PC-3 (cell line): Measurements from ENCODE around the gene ZBTB46. TPM values are rescaled to one million over a fixed set of nuclear protein-coding genes. Genes with fewer than 3 reads are reported as not detected.

Experiments
- ATAC-seq: fragments of 200-7000 bp; cut with Tn5 transposase; 2 replicates; pipeline ENCODE4 v1.9.1; 2020; ENCODE audit warnings: mild to moderate bottlenecking, moderate library complexity
- BruUV-seq: library from RNA; stranded (reverse); fragments of 400-500 nt; replicated peaks from 2 replicates; lab custom pipeline; 2021; lab: Mats Ljungman, UMichigan
- CTCF ChIA-PET: fragments of 300-600 bp; sonication (Branson Sonifier 250); formaldehyde crosslinking; loops from one replicate; lab custom pipeline; 2022; ENCODE audit warnings: antibody characterized with exemption; lab: Charles Lee
- POLR2A ChIA-PET: fragments of 300-600 bp; sonication (Branson Sonifier 250); formaldehyde crosslinking; loops from one replicate; lab custom pipeline; 2022; ENCODE audit warnings: antibody characterized with exemption; ENCODE audit not compliant: unreplicated experiment; lab: Charles Lee
- DNase-seq: peaks from one replicate; pipeline ENCODE4 v3.0.0-alpha.2; 2015
- H2AFZ ChIP-seq: fragments of 300-600 bp; sonication (generic); 2 replicates; pipeline ENCODE4 v1.6.0; 2016; ENCODE audit warnings: antibody characterized with exemption, low read length
- H3F3A ChIP-seq: fragments of 300-600 bp; sonication (generic); one replicate; pipeline ENCODE4 v1.6.0; 2017; ENCODE audit warnings: antibody characterized with exemption, low read length, control low read depth, mild to moderate bottlenecking; ENCODE audit not compliant: unreplicated experiment
- H3K27ac ChIP-seq: fragments of 300-600 bp; sonication (generic); 2 replicates; pipeline ENCODE4 v1.5.1; 2016; ENCODE audit warnings: mild to moderate bottlenecking, low read length
- H3K27me3 ChIP-seq: fragments of 300-600 bp; sonication (generic); 2 replicates; pipeline ENCODE4 v1.6.1; 2016; ENCODE audit warnings: low read length, mixed read lengths
- H3K36me3 ChIP-seq: fragments of 300-600 bp; sonication (generic); 2 replicates; pipeline ENCODE4 v1.6.1; 2016; ENCODE audit warnings: low read depth, mixed run types, low read length, mixed read lengths
- H3K4me1 ChIP-seq: fragments of 300-600 bp; sonication (generic); 2 replicates; pipeline ENCODE4 v1.5.1; 2016; ENCODE audit warnings: low read length; ENCODE audit not compliant: insufficient read depth
- H3K4me2 ChIP-seq: fragments of 300-600 bp; sonication (generic); 2 replicates; pipeline ENCODE4 v1.6.0; 2016; ENCODE audit warnings: low read length
- H3K4me3 ChIP-seq: fragments of 300-600 bp; sonication (generic); 2 replicates; pipeline ENCODE4 v1.5.1; 2016; ENCODE audit warnings: mild to moderate bottlenecking, low read length, mixed read lengths
- H3K79me2 ChIP-seq: fragments of 300-600 bp; sonication (generic); 2 replicates; pipeline ENCODE4 v1.6.1; 2017; ENCODE audit warnings: low read length, mixed read lengths
- H3K9ac ChIP-seq: fragments of 300-600 bp; sonication (generic); 2 replicates; pipeline ENCODE4 v1.6.0; 2016; ENCODE audit warnings: mild to moderate bottlenecking, low read length
- H3K9me2 ChIP-seq: fragments of 300-600 bp; sonication (generic); replicated peaks from 2 replicates; pipeline ENCODE4 v1.6.1; 2016; ENCODE audit warnings: mixed run types, low read length, mixed read lengths
- H3K9me3 ChIP-seq: fragments of 300-600 bp; sonication (generic); 2 replicates; pipeline ENCODE4 v1.6.1; 2016; ENCODE audit warnings: low read length, mixed read lengths
- H4K20me1 ChIP-seq: fragments of 300-600 bp; sonication (generic); 2 replicates; pipeline ENCODE4 v1.6.1; 2016; ENCODE audit warnings: low read length, mixed read lengths
- CTCF ChIP-seq: fragments of 300-600 bp; sonication (generic); conservative IDR thresholded peaks from 2 replicates; pipeline ENCODE4 v1.5.1; 2017; ENCODE audit warnings: antibody characterized with exemption, low read depth, mild to moderate bottlenecking, low read length
- EZH2 ChIP-seq: fragments of 300-600 bp; sonication (generic); IDR thresholded peaks from one replicate; pipeline ENCODE4 v1.6.1; 2017; ENCODE audit warnings: antibody characterized with exemption, mild to moderate bottlenecking, low read length; ENCODE audit not compliant: unreplicated experiment
- EZH2phosphoT487 ChIP-seq: fragments of 300-600 bp; sonication (generic); IDR thresholded peaks from 2 replicates; pipeline ENCODE4 v1.6.1; 2018; ENCODE audit warnings: mild to moderate bottlenecking, antibody characterized with exemption, low read length, borderline replicate concordance
- intact Hi-C: fragments of 100-400 bp; cut with micrococcal nuclease; formaldehyde crosslinking; loops from 2 replicates; pipeline ENCODE4 v1.9.0; 2023
- total RNA-seq: library from RNA; depleted of rRNA; stranded (reverse); fragments of >200 nt; gene quantifications from 2 replicates; pipeline ENCODE4 v1.2.3, GENCODE V29; 2014

Gene ZBTB46
- total RNA-seq, 1 experiment from 2014 or later = 7.3 TPM

DNA sequence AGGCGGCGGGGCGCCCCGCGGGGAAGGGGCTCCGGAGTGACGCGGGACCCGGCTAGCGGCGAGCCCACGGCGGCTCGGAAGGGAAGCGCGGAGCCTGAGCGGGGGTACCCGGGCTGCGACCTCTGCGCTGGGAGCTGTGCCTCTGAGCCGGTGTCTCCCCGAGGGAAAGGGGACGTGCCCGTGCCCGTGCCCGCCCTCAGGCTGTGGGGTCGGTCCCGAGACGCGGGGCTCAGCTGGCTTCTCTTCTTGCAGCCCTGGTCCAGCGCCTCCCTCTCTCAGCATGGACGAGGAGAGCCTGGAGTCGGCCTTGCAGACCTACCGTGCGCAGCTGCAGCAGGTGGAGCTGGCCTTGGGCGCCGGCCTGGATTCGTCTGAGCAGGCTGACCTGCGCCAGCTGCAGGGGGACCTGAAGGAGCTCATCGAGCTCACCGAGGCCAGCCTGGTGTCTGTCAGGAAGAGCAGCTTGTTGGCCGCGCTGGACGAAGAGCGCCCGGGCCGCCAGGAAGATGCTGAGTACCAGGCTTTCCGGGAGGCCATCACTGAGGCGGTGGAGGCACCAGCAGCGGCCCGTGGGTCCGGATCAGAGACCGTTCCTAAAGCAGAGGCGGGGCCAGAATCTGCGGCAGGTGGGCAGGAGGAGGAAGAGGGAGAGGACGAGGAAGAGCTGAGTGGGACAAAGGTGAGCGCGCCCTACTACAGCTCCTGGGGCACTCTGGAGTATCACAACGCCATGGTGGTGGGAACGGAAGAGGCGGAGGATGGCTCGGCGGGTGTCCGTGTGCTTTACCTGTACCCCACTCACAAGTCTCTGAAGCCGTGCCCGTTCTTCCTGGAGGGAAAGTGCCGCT is 122.5 kb downstream of the ZBTB46 start:
- TF ChIP-seq EZH2phosphoT487 = no peak
- no peak for TF ChIP-seq EZH2
- TF ChIP-seq CTCF = no peak
- CTCF ChIA-PET = interaction anchor here (0.6 to 1.1 kb wide), 3 partner anchors 33 to 375 kb away, joined by 3 read pairs; no protein-coding TSS in a partner anchor
- no peaks in the 10 kb centered on the region for H3K27me3 ChIP-seq
- TSS peak; percentile 44 for BruUV-seq
- H3F3A ChIP-seq = no peaks in the 10 kb centered on the region
- peaks cover 18% of the 10 kb centered on the region for H3K4me1 ChIP-seq
- H3K79me2 ChIP-seq = peaks cover 89% of the 10 kb centered on the region
- peak overlapping the region; percentile 89 for H3K4me2 ChIP-seq
- no peaks in the 10 kb centered on the region for H4K20me1 ChIP-seq
- H3K27ac ChIP-seq = 0 out of 2 replicates have a peak overlapping the region, but pooled peaks have one; percentile 47
- intact Hi-C loops = loop anchor here (5.0 kb wide), 1 partner anchor 74 kb away; no protein-coding TSS in a partner anchor
- peak overlapping the region; percentile 95 for H3K9ac ChIP-seq
- peaks cover 59% of the 10 kb centered on the region for H3K36me3 ChIP-seq
- H3K9me2 ChIP-seq = no peaks in the 10 kb centered on the region
- peak; percentile 11 for ATAC-seq
- H2AFZ ChIP-seq = peak overlapping the region; percentile 27; the same call in 1 of the 2 replicates
- DNase-seq = no peak
- POLR2A ChIA-PET = interaction anchor here (0.6 to 0.7 kb wide), 4 partner anchors 10 to 82 kb away, joined by 3 to 9 read pairs (median 4); partner anchors contain the start of genes GMEB2 and LIME1
- H3K9me3 ChIP-seq = no peaks in the 10 kb centered on the region
- H3K4me3 ChIP-seq = peak overlapping the region; percentile 91

GRCh38 chr20:63707558-63708300 is 123.3 kb downstream of the ZBTB46 start, which contains the start of the genes ARFRP1 and ZGPAT:
ARFRP1 (minus strand) TSS chr20:63707976; CDS start chr20:63707091, 885 bp downstream.
ZGPAT (plus strand) TSS chr20:63708039; CDS start chr20:63708581, 542 bp downstream.
- Histone ChIP-seq H4K20me1 (no peaks in the 10 kb centered on the region), H3K4me2 (peak within 1 kb of the TSS; percentile 89), H3F3A (no peaks in the 10 kb centered on the region), H3K36me3 (peaks cover 54% of the 10 kb centered on the region), H3K4me1 (peaks cover 18% of the 10 kb centered on the region), H3K27ac (peak within 1 kb of the TSS; percentile 47), H3K9ac (peak within 1 kb of the TSS; percentile 95), H3K4me3 (peak within 1 kb of the TSS; percentile 91), H3K9me3 (no peaks in the 10 kb centered on the region), H3K79me2 (peaks cover 81% of the 10 kb centered on the region), H3K9me2 (no peaks in the 10 kb centered on the region), H3K27me3 (no peaks in the 10 kb centered on the region), H2AFZ (peak within 1 kb of the TSS; percentile 78)
- ATAC-seq = peak; percentile 83
- POLR2A ChIA-PET = interaction anchor here (0.6 to 0.7 kb wide), 5 partner anchors 26 to 353 kb away, joined by 3 to 9 read pairs (median 5); partner anchors contain the start of genes GMEB2 and LIME1
- no TSS peak for BruUV-seq
- peak; percentile 78 for DNase-seq
- intact Hi-C loops = loop anchor here (2.0 to 5.0 kb wide), 2 partner anchors 33 to 75 kb away; no protein-coding TSS in a partner anchor
- CTCF ChIA-PET = interaction anchor here (0.6 to 1.1 kb wide), 4 partner anchors 33 to 376 kb away, joined by 3 read pairs; no protein-coding TSS in a partner anchor
- TF ChIP-seq EZH2 (no peak), EZH2phosphoT487 (no peak), CTCF (no peak)
